Measurements from ENCODE around the gene COL1A1.

Gene COL1A1

GRCh38 chr17:50201276-50201854 is at the start of gene COL1A1:
TSS of gene COL1A1 (minus strand) at chr17:50201631. CDS start at chr17:50201513, 118 bp downstream.
- DNase-seq (ENCODE audit: low spot score) = no peak

GRCh38 chr17:50248255-50248654 is 46.8 kb upstream of the COL1A1 start:
- FAIRE-seq (no peak), DNase-seq (ENCODE audit: low spot score) (no peak)

More at GRCh38 chr17:50201276-50201854, at the start of gene COL1A1:
- no peak for FAIRE-seq

GRCh38 chr17:50244771-50245170 is 43.3 kb upstream of the COL1A1 start:
- DNase-seq (ENCODE audit: low spot score) (no peak), FAIRE-seq (no peak)

DNA sequence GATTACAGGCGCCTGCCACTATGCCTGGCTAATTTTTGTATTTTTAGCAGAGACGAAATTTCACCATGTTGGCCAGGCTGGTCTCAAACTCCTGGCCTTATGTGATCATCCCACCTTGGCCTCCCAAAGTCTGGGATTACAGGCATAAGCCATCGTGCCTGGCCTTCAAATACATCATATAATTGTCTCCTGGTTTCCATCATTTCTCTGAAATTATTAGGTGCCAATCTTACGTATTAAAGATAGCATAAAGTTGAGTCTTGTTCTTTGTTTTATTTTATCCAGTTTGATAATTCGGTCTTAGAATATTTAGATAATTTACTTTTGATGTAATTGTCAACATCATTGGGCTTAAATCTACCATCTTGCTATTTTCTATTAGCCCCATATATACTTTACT is 40.0 kb upstream of the COL1A1 start:
- FAIRE-seq (no peak), DNase-seq (ENCODE audit: low spot score) (no peak)

DNA sequence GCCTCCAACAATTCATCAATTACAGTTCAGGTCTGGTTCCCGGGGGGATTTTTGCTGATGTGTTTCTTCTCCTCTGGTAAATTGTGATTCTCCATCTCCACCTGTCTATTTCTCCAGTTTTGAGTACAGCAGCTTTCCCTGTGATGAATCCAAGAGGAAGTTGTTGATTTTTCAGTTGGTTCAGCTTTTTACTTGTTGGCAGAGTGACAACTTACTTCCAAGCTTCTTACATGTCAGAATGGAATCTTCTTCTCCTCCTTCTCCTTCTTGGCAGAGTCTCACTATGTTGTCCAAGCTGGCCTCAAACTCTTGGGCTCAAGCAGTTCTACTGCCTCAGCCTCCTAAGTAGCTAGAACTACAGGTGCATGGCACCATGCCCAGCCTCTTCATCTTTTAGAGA is 39.4 kb upstream of the COL1A1 start:
- FAIRE-seq (no peak), DNase-seq (ENCODE audit: low spot score) (no peak)

DNA sequence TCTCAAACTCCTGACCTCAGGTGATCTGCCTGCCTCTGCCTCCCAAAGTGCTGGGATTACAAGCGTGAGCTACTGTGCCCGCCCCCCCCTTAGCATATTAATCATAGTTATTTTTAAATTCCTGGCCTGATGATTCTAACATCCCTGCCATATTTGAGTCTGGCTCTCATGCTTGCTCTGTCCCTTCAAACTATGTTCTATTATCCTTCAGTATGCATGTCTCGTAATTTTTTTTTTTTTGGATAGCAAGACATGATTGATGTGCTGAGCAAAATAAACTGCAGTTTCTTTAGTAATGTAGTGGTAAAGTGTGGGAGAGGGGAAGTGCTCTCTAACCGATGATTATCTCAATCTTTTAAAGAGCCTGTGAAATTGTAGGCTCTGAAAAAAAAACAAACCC is 38.5 kb upstream of the COL1A1 start:
- FAIRE-seq = no peak

DNA sequence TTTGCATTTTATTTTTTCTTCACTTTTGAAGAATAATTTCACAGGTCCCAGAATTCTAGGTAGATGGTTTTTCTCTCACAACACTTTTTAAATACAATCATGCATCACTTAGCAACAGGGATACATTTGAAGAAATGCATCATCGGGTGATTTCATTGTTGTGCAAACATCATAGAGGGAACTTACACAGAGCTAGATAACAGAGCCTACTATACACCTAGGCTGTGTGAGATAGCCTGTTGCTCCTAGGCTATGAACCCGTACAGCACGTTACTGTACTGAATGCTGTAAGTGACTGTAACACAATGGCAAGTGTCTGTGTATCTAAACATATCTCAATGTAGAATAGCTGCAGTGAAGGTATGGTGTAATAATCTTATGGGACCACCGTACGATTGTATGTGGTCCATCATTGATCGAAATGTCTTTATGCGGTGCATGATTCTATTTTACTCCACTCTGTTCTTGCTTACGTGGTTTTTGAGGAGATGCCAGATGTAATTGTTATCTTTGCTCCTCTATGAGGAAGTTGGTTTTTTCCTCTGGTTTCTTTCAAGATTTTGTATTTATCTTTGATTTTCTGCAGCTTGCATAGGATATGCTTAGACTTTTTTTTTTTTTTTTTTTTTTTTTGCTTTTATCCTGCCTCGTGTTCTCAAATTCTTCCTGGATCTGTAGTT is 37.3 kb upstream of the COL1A1 start:
- FAIRE-seq (no peak), DNase-seq (ENCODE audit: low spot score) (peak; percentile 23)

More for the DNA sequence above, 38.5 kb upstream of the COL1A1 start:
- DNase-seq (ENCODE audit: low spot score) = no peak

- DNase-seq (ENCODE audit: low spot score) (no peak), FAIRE-seq (no peak)
Observed at GRCh38 chr17:50237901-50238300, 36.5 kb upstream of the COL1A1 start.

DNA sequence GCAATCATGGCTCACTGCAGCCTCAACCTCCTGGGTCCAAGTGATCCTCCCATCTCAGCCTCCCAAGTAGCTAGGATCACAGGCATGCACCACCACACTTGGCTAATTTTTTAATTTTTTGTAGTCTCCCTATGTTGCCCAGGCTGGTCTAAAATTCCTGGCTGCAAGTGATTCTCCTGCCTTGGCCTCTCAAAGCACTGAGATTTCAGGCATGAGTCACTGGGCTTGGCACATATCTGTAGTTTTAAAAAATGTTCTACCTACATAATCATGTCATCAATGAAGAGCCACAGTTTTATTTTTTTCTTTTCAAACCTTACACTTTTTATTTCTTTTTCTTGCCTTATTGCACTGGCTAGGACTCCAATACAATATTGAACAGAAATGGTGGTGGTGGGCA is 33.1 kb upstream of the COL1A1 start:
- DNase-seq (ENCODE audit: low spot score) = no peak
- no peak for FAIRE-seq

GRCh38 chr17:50225701-50226240 is 24.3 kb upstream of the COL1A1 start:
- no peak for FAIRE-seq

GRCh38 chr17:50222922-50223321 is 21.5 kb upstream of the COL1A1 start:
- FAIRE-seq (no peak), DNase-seq (ENCODE audit: low spot score) (no peak)

More at GRCh38 chr17:50225701-50226240, 24.3 kb upstream of the COL1A1 start:
- no peak for DNase-seq (ENCODE audit: low spot score)

DNA sequence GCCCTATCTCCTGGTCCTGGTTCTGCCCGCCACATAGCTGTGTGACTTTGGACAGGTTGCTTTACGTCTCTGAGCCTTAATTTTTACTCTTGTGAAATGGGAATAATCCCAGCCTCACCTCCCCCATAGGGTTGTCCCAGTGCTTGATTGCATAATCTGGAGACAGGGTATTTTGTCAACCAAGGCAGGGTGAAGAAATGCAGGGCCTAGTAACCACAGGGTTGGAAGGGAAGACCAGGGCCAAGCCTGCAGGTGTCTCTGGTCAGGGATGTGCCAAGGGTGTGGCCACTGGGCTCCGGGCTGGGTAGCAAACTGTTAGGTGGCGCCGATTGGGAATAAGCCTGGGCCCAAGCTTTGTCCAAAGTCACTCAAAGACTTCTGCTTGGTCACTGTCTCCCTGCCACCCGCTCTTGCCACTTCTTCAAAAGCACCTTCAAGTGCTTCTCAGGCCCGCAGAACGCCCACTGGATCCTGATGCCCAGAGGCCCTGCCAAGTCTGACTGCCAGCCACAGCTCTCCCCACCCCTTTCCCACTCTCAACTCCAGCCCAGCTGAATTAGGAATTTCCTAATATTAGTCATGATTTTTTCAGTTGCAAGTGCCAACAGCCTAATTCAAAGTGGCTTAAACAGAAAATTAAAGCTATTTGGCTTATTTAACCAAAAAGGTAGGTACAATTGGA is 20.6 kb upstream of the COL1A1 start:
- no peak for FAIRE-seq

GRCh38 chr17:50221266-50221863 is 19.9 kb upstream of the COL1A1 start:
- FAIRE-seq (no peak), DNase-seq (ENCODE audit: low spot score) (no peak)

More for the DNA sequence above, 20.6 kb upstream of the COL1A1 start:
- no peak for DNase-seq (ENCODE audit: low spot score)

- DNase-seq (ENCODE audit: low spot score) (no peak), FAIRE-seq (no peak)
Observed at GRCh38 chr17:50220811-50221210, 19.4 kb upstream of the COL1A1 start.

DNA sequence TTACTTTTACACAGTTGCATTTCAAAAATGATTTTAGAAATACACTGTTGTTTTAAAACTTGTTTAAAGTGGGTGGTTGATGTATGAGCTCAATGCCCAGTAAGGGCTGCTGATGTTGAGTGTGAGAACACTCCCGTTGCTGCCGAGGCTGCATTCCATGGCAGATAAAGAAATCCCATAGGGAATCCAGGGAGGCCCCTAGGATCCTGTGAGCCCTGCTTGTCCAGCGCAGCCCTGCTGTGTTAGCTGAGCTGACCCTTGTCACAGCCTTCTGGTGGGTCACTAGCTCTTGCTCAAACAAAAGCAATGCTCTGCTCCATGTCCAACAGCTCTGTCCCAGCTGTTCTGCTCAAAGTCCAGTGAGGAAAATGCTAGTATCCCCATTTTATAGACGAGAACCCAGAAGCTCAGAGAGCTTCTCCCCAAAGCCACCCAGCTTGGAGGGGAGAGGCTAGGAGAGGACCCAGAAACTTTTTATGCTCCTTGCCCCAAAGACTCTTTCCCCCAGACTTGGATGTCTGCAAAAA is 18.6 kb upstream of the COL1A1 start:
- FAIRE-seq (no peak), DNase-seq (ENCODE audit: low spot score) (peak; percentile 27)

DNA sequence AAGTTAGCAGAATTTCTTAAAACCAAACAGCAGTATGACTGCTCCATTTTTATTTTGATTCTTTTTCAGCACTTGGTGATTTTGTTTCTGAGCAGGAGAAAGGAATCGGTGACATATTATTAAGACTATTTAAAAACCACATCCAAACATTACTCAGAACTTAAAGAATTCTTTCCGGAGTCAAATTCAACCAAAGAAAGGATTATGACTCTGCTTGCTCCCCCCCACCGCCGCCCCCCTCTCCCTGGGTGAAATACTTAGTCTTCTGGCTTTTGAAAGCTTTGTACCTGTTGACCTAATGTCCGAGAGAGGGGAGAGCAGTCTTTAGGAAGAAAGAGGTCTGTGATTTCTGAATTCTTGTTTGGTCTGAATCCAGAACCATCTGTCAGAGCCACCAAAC is 17.9 kb upstream of the COL1A1 start:
- peak; percentile 98 for FAIRE-seq

GRCh38 chr17:50218771-50219315 is 17.4 kb upstream of the COL1A1 start:
- FAIRE-seq (no peak), DNase-seq (ENCODE audit: low spot score) (peak; percentile 97)

More for the DNA sequence above, 17.9 kb upstream of the COL1A1 start:
- peak; percentile 93 for DNase-seq (ENCODE audit: low spot score)

- FAIRE-seq (no peak), DNase-seq (ENCODE audit: low spot score) (no peak)
Observed at GRCh38 chr17:50218071-50218759, 16.8 kb upstream of the COL1A1 start.

- DNase-seq (ENCODE audit: low spot score) (no peak), FAIRE-seq (no peak)
Observed at GRCh38 chr17:50217591-50217990, 16.2 kb upstream of the COL1A1 start.

DNA sequence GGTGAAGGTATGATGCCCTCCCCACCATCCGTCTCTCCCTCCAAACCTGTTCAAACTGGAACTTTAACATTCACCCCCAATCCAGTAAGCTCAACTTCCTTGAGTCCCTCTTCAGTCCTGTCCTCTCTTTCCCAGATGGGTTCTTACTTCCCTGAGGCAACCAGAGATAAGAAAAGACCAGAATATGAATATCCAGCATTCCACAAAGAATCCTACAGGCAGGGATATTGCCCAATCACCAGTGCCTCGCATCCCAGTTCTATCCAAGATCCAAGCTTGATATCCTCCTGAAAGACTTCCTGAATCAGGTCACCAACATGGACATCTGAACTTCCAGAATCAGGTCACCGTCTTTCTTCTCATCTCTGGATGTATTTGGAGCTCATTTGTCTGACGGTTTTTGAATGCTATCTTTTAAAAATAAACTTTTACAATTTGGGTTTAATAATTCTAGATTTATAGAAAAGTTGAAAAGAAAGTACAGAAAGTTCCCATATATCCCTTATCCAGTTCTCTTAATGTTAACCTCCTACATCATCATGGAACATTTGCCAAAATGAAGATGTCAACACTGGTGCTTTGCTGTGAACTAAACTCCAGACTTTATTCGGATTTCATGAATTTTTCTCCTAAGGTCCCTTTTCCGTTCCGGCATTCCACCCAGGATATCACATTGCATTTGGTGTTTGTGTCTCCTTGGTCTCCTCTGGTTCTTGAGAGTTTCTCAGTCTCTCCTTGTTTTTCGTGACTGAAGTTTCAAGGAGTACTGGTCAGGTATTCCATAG is 13.7 kb upstream of the COL1A1 start:
- DNase-seq (ENCODE audit: low spot score) (no peak), FAIRE-seq (no peak)
